ENCODE measurements around the gene ETS1. TPM values are rescaled to one million over a fixed set of nuclear protein-coding genes. Genes with fewer than 3 reads are reported as not detected.

The ETS1 gene
- total RNA-seq, 4 donors from 2014 or later: 72.4 to 211 (median 165) TPM

DNA sequence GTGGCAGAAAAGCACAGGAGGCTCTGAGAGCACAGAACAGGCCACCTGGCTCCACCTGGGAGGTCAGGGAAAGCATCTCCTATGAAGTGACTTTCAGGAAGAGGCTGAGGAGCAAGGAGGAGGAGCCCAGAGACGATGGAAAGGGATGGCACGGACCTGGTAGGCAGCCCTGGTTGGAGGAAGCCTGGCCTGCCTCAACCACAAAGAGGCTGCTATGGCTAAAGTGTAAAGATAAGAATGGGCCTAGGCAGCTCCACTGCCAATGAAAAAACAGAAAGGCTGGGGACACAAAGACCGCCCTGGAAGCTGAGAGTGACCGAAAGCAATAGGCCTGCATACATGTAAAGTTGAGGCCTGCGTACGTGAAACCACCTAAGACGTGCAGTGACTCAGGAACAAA lies 31.2 kb upstream of the ETS1 start:
- no peak for DNase-seq (ENCODE audit: low spot score)
- TF ChIP-seq, protein P1, sequence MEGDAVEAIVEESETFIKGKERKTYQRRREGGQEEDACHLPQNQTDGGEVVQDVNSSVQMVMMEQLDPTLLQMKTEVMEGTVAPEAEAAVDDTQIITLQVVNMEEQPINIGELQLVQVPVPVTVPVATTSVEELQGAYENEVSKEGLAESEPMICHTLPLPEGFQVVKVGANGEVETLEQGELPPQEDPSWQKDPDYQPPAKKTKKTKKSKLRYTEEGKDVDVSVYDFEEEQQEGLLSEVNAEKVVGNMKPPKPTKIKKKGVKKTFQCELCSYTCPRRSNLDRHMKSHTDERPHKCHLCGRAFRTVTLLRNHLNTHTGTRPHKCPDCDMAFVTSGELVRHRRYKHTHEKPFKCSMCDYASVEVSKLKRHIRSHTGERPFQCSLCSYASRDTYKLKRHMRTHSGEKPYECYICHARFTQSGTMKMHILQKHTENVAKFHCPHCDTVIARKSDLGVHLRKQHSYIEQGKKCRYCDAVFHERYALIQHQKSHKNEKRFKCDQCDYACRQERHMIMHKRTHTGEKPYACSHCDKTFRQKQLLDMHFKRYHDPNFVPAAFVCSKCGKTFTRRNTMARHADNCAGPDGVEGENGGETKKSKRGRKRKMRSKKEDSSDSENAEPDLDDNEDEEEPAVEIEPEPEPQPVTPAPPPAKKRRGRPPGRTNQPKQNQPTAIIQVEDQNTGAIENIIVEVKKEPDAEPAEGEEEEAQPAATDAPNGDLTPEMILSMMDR (IDR thresholded peaks at IDR 0.05): no peak
- no peak for ATAC-seq (ENCODE audit: low FRiP score)

DNA sequence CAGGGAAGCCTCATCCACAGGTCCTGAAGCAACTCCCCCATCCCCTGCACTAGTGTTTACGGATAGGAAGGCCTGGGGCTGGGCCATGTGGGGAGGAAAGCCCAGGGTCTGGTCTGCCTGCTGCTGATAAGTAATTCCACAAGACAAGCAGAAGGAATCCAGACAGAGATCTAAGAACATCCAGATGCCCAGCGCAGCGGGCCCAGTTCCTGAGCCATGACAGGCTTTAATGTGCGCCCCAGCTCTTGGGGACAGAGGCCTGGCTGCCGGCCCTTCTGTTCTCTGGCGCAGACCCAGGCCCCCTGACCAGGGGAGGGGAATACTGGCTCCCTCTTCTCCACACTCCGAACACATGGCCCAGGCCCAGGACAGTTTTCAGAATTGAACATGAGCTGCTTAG lies 28.8 kb upstream of the ETS1 start:
- no peak for ATAC-seq (ENCODE audit: low FRiP score)
- TF ChIP-seq, protein P1 (IDR thresholded peaks at IDR 0.05): no peak
- no peak for DNase-seq (ENCODE audit: low spot score)

DNA sequence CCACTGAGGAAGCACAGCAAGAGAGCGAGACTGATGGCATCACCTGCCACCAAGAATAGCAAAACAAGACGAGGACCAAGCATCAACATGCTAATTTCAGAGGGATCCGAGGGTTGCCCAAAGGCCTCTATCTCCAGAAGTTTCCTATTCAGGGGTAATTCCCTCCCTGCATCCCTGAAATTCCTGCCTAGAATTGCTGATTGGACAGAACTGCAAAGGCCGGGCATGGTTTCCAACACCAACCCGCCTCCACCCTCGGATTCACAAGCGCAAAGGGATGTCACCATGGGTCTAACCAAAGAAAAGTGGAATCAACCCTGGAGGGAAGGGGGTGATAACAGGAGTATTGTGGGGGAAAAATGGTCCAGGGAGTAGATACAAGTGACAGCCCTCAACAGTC lies 28.3 kb upstream of the ETS1 start:
- DNase-seq (ENCODE audit: low spot score) (no peak), ATAC-seq (ENCODE audit: low FRiP score) (no peak)
- TF ChIP-seq, protein P1 (IDR thresholded peaks at IDR 0.05): no peak

DNA sequence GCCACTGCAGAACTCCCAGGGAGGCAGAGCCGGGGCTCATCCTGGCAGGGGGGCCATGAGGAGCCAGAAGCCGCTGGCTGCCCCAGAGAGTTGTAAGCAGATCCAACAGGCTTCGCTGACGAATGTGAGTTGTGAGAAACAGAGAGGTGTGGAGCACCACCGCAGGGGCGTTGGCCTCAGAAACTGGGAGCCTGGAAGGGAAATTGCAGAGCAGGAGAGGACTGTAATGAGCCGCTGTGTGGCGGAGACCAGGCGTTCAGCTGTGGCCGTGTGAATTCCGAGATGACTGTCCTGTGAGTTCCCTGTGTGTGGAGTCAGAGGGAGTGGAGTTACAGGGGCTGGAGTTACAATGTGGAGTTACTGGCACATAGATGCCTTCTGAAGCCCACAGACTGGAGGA lies 27.7 kb upstream of the ETS1 start:
- no peak for ATAC-seq (ENCODE audit: low FRiP score)
- no peak for DNase-seq (ENCODE audit: low spot score)
- TF ChIP-seq, protein P1 (IDR thresholded peaks at IDR 0.05): no peak

DNA sequence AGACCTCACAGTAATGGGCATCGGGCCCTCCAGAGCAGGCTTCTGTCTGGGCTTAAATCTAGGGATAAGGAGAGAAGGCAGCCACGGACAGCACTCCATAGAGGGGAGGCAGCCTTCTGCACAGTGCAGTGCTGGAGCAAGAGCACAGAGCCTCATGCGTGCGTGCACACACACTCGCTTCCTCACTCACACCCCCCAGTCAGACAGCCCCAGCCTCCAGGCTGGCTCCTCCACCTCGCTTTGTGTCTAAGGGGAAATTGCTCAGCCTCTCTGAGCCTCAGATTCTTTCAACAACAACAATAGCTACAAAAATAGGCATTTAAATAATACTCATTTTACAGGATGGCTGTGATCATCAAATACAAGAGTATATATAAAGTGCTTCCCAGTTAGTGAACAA lies 26.7 kb upstream of the ETS1 start:
- DNase-seq (ENCODE audit: low spot score) (no peak), ATAC-seq (ENCODE audit: low FRiP score) (no peak)
- TF ChIP-seq, protein P1 (IDR thresholded peaks at IDR 0.05): no peak

DNA sequence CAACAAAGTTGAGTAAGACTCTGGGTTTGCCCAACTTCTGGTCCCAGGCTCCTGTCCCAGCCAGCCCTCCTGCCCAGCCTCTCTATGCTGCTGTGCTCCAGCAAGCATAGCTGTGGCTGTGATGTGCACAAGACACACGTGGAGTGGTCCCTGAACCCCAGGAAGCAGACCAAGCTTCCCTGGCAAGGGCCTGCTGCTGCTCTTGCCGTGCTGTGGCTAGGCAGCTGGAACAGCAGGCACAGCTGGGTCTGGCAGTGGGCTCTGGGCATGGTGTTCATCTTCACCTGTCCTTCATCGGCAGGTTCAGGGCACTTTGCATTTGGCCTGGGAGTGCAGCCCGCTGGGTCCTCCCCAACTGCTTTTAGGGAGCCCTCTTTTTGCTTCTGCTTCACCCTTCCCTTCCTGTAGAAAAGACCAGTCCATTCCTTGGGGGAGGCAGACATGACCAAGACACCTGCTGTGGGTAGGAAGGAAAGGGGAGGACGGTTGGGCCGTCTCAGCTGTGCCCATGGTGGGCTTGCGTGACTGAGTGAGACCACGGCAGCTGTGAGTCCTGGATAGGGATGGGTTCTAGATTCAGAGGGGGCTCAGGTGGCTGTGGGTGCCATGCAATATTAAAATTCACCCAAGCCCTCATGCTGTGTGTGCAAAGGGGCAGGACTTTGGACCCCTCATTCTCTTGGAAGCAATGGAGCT lies 26.1 kb upstream of the ETS1 start:
- no peak for ATAC-seq (ENCODE audit: low FRiP score)

More for the DNA sequence above, 26.1 kb upstream of the ETS1 start:
- TF ChIP-seq, protein P1 (IDR thresholded peaks at IDR 0.05): no peak
- DNase-seq (ENCODE audit: low spot score): no peak
